ENCODE data around the gene VPS4A. TPM values are rescaled to one million over a fixed set of nuclear protein-coding genes. Genes with fewer than 3 reads are reported as not detected.
A peak's percentile ranks its signal among the peaks of the same experiment; 100 is the strongest.

The VPS4A gene
- total RNA-seq, 1 donor from 2014 or later, result 42.4 TPM

DNA sequence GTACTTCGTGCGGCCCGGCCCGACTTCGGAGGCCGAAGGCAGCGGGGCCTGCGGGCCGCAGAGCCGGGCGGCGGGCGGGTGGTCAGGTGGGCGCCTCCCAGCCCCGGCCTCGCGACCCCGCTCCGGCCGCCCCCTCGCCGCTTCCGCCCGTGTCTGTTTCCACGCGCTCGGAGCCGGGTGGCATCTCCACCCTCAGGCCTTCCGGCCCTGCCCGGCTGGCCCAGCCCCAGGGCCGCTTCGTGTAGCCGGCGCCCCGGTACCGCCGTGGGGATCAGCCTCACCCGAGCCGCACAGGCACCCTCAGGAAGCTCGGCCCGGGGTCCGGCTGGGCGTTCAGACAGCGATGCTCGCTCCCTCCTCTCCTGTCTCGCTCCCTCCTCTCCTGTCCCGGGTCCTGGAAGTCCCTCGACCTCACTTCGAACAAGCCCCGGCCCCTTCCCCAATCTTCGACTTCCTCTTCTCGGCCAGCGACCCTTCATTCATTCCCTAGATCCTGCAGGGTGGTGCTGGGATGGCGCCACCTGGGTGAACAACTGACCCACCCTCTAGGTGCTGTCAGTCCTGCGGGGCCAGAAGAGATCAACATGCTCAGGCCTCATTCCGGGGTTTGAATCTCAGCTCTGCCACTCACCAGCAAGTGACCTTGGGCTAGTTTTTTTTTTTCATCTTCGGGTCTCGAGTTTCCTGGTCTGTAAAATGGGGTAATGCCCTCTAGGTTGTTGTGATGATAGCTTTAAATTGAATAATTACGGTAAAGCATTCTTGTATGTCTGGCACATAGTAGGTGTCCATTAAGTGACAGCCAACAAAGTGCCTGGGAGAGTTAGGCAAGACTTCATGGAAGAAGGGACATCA lies 610 bp downstream of the VPS4A start:
- Mint-ChIP-seq H3K36me3 (ENCODE audit: low read depth) (peaks cover 28% of the 10 kb centered on the region), H3K9me3 (no peaks in the 10 kb centered on the region), H3K27ac (peak overlapping the region; percentile 96), H3K27me3 (ENCODE audit: insufficient read depth) (no peaks in the 10 kb centered on the region), H3K4me1 (ENCODE audit: low read depth) (peaks cover 29% of the 10 kb centered on the region), H3K4me3 (peak overlapping the region; percentile 99)
- intact Hi-C loops (cut with micrococcal nuclease), result loop anchor here (1.0 to 5.0 kb wide), 10 partner anchors 19 to 1224 kb away; partner anchors contain the start of genes CHTF8, COG8, NFATC3 and NIP7
- peak; percentile 45 for DNase-seq (ENCODE audit: low spot score)

DNA sequence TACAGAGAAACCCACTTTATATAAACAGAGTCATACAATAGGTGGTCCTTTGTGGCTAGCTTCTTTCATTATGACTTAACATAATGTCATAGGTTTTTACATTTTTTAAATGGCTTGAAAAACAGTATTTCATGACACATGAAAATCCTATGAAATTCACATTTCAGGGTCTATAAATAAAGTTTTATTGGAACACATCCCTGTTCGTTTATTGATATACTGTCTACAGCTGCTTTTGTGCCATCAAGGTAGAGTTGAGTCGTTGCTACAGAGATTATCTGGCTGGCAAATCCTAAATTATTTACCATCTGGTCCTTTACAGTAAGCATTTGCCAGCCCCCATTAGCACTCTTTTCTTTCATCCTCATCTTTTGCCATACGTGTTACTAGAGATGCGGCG lies 2.3 kb downstream of the VPS4A start:
- Mint-ChIP-seq H3K4me1 (ENCODE audit: low read depth) (peaks cover 29% of the 10 kb centered on the region), H3K27me3 (ENCODE audit: insufficient read depth) (no peaks in the 10 kb centered on the region), H3K27ac (peak overlapping the region; percentile 71), H3K4me3 (peak overlapping the region; percentile 72), H3K9me3 (no peaks in the 10 kb centered on the region), H3K36me3 (ENCODE audit: low read depth) (peaks cover 30% of the 10 kb centered on the region)
- no peak for DNase-seq (ENCODE audit: low spot score)
- intact Hi-C loops (cut with micrococcal nuclease), result loop anchor here (5.0 kb wide), 1 partner anchor 1226 kb away; the partner anchor contains the start of gene NFATC3

DNA sequence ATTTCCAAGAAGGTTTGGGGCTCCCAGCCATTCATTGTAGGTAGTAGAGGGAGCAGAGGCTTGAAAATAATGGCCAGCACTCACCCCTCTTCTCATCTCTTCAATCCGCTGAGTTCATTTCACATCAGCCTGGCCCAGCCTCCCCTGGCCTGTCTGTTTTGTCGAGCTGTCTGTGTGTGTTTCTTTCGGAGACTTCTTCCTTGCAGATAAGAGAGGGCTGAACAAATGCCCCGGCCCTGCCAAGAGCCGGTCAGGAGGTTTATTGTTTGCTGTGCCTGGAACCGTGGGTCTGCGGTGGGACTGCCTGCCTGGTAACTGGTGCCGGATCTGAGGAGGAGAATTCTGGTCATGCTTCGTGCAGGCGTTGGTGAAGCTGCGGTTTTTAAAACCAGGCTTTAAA lies 3.4 kb downstream of the VPS4A start:
- H3K36me3 Mint-ChIP-seq (ENCODE audit: low read depth), result peaks cover 36% of the 10 kb centered on the region
- no peak overlapping the region for H3K4me3 Mint-ChIP-seq
- H3K9me3 Mint-ChIP-seq, result no peaks in the 10 kb centered on the region
- no peak for DNase-seq (ENCODE audit: low spot score)
- no peaks in the 10 kb centered on the region for H3K27me3 Mint-ChIP-seq (ENCODE audit: insufficient read depth)
- peaks cover 29% of the 10 kb centered on the region for H3K4me1 Mint-ChIP-seq (ENCODE audit: low read depth)
- intact Hi-C loops (cut with micrococcal nuclease), result loop anchor here (5.0 kb wide), 1 partner anchor 1227 kb away; the partner anchor contains the start of gene NFATC3
- no peak overlapping the region for H3K27ac Mint-ChIP-seq

DNA sequence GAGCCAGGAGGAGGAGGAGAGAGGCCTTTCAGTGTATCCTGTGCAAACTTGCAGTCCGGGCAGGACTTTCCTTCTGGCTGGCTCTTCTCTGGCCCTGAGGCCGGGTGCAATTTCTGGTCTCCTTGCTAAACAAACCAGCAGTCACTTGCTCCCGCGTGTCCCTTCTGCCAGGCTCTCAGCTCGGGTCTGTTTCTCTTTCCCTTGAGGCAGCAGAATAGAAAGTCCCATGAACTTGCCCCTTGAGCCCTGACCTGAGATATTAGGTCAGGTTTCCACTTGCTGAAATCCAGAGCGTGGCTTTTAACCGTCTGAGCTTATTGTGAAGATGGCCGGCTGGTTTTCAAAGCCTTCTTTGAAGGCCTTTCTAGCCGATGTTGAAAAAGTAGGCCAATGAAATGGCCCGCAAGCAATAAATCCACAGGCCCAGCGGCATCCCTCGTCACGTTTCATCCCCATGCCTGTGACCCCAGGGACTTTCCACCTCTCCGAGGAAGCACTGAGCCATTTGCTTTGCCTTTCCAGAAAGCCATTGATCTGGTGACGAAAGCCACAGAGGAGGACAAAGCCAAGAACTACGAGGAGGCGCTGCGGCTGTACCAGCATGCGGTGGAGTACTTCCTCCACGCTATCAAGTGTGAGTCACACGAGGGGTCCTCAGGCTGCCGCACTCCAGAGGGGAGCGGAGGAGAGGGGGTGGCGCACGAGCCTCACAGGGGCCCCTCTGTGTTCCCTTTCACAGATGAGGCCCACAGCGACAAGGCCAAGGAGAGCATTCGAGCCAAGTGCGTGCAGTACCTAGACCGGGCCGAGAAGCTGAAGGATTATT lies 4.5 kb downstream of the VPS4A start:
- intact Hi-C loops (cut with micrococcal nuclease), result no loop called here
- peaks cover 24% of the 10 kb centered on the region for H3K4me1 Mint-ChIP-seq (ENCODE audit: low read depth)
- no peak for DNase-seq (ENCODE audit: low spot score)
- H3K4me3 Mint-ChIP-seq, result no peak overlapping the region
- H3K36me3 Mint-ChIP-seq (ENCODE audit: low read depth), result peaks cover 38% of the 10 kb centered on the region
- no peak overlapping the region for H3K27ac Mint-ChIP-seq
- H3K27me3 Mint-ChIP-seq (ENCODE audit: insufficient read depth), result no peaks in the 10 kb centered on the region
- H3K9me3 Mint-ChIP-seq, result no peaks in the 10 kb centered on the region

DNA sequence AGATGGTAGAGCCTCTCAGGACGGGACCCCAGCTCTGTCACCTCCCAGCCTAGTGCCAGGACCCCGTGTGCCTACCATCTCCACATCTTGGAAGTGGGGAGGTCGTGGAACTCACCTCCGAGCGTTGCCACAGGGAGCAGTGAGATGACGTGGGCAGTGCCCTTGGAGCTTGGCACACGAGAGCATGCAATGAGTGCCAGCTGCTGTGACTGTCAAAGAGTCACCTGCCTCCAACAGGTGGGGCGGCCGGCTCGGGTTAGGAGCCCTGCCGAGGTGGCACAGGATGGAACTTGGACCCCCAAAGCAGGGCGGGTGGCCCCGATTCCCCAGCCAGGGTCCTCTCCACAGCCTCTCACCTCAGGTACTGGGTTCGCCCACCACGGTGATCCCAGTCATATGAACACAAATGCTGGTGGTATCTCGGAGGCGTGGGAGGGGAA lies 5.5 kb downstream of the VPS4A start:
- Mint-ChIP-seq H3K27ac (no peak overlapping the region), H3K4me3 (no peak overlapping the region), H3K36me3 (ENCODE audit: low read depth) (peaks cover 46% of the 10 kb centered on the region), H3K27me3 (ENCODE audit: insufficient read depth) (no peaks in the 10 kb centered on the region), H3K9me3 (no peaks in the 10 kb centered on the region), H3K4me1 (ENCODE audit: low read depth) (peaks cover 26% of the 10 kb centered on the region)
- intact Hi-C loops (cut with micrococcal nuclease), result no loop called here
- DNase-seq (ENCODE audit: low spot score), result no peak

DNA sequence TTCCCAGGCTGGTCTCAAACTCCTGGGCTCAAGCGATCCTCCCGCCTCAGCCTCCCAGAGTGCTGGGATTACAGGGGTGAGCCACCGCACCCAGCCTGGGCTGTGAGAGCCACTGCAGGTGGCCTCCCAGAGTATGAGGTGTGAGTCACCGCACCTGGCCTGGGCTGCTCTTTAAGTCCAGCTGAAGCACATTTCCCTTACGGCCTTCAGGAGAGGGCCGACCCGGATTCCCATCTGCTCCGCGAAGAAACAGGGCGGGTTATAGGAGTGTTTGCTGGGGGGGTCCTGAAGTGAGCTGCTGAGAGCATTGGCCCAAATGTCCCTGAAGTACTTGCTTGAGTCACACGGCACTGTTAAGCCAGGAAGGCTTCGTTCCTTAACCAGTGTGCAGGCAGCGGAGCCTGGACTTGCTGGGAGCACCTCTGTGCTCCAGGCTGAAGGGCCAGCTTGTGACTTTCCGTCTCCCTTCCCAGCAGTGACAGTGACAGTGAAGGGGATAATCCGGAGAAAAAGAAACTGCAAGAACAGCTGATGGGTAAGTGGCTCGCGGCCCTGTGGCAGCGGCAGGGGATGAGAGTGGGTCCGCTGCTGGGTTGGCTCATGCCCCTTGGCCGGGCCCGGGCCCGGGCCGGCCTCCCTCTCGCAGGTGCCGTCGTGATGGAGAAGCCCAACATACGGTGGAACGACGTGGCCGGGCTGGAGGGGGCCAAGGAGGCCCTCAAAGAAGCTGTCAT lies 7.2 kb downstream of the VPS4A start:
- Mint-ChIP-seq H3K27ac (no peak overlapping the region), H3K4me1 (ENCODE audit: low read depth) (peaks cover 20% of the 10 kb centered on the region), H3K4me3 (no peak overlapping the region), H3K9me3 (no peaks in the 10 kb centered on the region), H3K36me3 (ENCODE audit: low read depth) (peaks cover 45% of the 10 kb centered on the region), H3K27me3 (ENCODE audit: insufficient read depth) (no peaks in the 10 kb centered on the region)
- intact Hi-C loops (cut with micrococcal nuclease), result no loop called here
- DNase-seq (ENCODE audit: low spot score), result no peak

DNA sequence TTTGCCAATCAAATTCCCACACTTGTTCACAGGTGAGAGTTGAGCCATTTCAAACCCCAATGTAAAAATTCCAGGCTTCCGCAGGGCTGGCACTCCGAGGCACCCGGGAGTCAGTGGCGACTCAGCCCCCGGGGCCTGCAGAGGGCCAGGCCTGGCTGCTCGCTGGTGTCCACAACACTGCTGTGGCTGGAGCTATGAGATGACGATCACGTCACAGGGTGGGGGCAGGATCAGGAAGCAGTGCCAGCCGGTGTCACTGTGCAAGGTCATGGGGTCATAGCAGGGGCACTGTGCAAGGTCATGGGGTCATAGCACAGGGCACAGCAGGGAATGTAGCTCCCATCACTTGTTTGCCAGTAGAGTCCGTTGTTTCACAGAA lies 7.8 kb downstream of the VPS4A start:
- Mint-ChIP-seq H3K9me3 (no peaks in the 10 kb centered on the region), H3K4me1 (ENCODE audit: low read depth) (peaks cover 14% of the 10 kb centered on the region), H3K36me3 (ENCODE audit: low read depth) (peaks cover 40% of the 10 kb centered on the region), H3K27ac (no peak overlapping the region), H3K4me3 (no peak overlapping the region), H3K27me3 (ENCODE audit: insufficient read depth) (no peaks in the 10 kb centered on the region)
- intact Hi-C loops (cut with micrococcal nuclease), result no loop called here
- DNase-seq (ENCODE audit: low spot score), result no peak

DNA sequence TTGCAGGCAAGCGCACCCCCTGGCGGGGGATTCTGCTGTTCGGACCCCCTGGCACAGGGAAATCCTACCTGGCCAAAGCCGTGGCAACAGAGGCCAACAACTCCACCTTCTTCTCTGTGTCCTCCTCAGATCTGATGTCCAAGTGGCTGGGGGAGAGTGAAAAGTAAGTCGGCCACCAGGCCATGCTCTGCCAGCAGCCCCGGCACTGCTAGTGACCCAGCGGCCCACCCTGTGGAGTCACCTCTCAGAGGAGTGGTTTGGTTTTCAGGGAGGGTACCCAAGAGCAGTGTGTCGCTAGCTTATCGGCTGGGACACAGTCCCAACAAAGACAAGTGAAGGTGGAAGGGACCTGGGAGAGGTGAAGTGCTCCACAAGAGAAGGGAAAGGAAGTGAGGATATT lies 8.2 kb downstream of the VPS4A start:
- Mint-ChIP-seq H3K36me3 (ENCODE audit: low read depth) (peaks cover 37% of the 10 kb centered on the region), H3K4me1 (ENCODE audit: low read depth) (peaks cover 14% of the 10 kb centered on the region), H3K27me3 (ENCODE audit: insufficient read depth) (no peaks in the 10 kb centered on the region), H3K27ac (no peak overlapping the region), H3K9me3 (no peaks in the 10 kb centered on the region), H3K4me3 (no peak overlapping the region)
- intact Hi-C loops (cut with micrococcal nuclease), result no loop called here
- no peak for DNase-seq (ENCODE audit: low spot score)

DNA sequence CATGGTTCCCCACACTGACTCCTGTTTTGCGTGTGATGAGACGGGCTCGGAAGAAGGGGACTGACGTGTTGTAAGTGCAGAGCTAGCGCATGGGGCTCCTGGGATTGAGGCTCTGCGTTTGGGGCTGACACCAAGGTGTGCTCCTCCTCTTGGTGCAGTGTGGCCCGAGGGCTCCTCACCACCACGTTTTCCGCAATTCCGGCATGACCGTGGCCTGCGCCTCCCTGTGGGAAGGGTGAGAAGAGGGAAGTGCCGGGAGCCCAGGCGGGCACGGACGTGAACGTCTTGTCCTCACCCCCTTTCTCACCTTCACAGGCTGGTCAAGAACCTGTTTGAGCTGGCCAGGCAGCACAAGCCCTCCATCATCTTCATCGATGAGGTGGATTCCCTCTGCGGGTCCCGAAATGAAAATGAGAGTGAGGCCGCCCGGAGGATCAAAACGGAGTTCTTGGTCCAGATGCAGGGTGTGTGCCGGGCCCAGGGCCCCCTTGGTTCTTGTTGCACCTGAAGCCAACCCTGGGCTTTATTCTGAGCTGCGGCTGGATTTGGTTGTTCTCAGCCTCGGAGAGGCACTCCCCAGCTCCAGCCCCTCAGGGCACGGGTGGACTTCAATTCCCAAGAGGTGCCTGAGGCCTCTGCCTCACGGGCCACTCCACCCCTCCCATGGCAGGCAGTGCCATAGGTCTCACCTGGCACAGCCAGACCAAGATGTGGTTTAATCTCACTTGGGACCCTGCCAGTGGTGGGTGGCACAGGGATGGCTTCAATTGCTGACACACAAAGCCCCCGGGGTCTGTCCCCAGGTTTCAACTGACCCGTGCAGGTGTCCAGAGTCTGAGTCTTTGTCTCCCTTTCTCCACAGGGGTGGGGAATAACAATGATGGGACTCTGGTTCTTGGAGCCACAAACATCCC lies 8.9 kb downstream of the VPS4A start:
- H3K27ac Mint-ChIP-seq, result no peak overlapping the region
- no peak overlapping the region for H3K4me3 Mint-ChIP-seq
- intact Hi-C loops (cut with micrococcal nuclease), result no loop called here
- H3K9me3 Mint-ChIP-seq, result no peaks in the 10 kb centered on the region
- peaks cover 14% of the 10 kb centered on the region for H3K4me1 Mint-ChIP-seq (ENCODE audit: low read depth)
- H3K27me3 Mint-ChIP-seq (ENCODE audit: insufficient read depth), result no peaks in the 10 kb centered on the region
- no peak for DNase-seq (ENCODE audit: low spot score)
- H3K36me3 Mint-ChIP-seq (ENCODE audit: low read depth), result peaks cover 40% of the 10 kb centered on the region

DNA sequence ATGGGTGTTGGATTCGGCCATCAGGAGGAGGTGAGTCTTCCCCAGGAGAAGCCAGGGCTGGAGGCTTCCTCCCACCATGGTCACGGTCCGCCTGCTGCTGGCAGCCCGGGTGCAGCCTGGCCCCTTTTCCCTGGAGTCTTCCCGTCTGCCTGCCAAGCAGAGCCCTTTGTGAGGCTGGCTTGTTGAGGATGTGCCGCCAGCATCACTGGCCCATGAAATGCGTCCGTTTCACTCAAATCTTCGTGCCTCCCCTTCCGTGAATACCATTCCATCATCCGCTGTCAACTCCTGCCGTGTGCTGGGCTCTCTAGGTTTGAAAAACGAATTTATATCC lies 9.6 kb downstream of the VPS4A start:
- Mint-ChIP-seq H3K36me3 (ENCODE audit: low read depth) (peaks cover 42% of the 10 kb centered on the region), H3K27me3 (ENCODE audit: insufficient read depth) (no peaks in the 10 kb centered on the region), H3K27ac (no peak overlapping the region), H3K4me3 (no peak overlapping the region), H3K4me1 (ENCODE audit: low read depth) (peaks cover 15% of the 10 kb centered on the region), H3K9me3 (no peaks in the 10 kb centered on the region)
- no peak for DNase-seq (ENCODE audit: low spot score)
- intact Hi-C loops (cut with micrococcal nuclease), result no loop called here

DNA sequence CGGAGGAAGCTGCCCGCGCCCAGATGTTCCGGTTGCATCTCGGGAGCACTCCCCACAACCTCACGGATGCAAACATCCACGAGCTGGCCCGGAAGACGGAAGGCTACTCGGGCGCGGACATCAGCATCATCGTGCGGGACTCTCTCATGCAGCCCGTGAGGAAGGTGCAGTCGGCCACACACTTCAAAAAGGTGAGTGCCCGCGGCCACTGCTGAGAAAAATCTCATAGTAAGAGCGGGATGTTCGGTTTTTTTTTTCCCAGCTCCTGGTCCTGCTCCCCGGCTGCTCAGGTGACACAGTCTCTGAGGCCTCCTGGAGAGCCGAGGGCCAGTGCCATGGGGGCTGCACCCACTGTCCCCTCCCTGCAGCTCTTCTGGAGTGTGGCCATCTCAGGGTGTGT lies 9.9 kb downstream of the VPS4A start:
- Mint-ChIP-seq H3K36me3 (ENCODE audit: low read depth) (peaks cover 42% of the 10 kb centered on the region), H3K27ac (no peak overlapping the region), H3K4me3 (no peak overlapping the region), H3K4me1 (ENCODE audit: low read depth) (peaks cover 16% of the 10 kb centered on the region), H3K9me3 (no peaks in the 10 kb centered on the region), H3K27me3 (ENCODE audit: insufficient read depth) (no peaks in the 10 kb centered on the region)
- DNase-seq (ENCODE audit: low spot score), result no peak
- intact Hi-C loops (cut with micrococcal nuclease), result no loop called here

DNA sequence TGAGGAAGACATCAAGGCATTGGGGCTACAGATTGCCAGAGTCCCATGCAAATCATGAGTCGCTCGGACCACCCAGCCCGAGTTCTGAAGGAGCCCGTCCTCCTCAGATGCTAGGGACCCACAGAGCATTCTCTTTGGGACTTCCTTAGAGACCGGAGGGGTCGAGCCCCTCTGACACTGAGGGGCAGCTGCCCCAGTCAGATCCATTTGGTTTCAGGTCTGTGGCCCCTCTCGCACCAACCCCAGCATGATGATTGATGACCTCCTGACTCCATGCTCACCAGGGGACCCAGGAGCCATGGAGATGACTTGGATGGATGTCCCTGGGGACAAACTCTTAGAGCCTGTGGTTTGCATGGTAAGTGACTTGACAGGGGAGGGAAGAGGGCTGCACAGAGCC lies 11.2 kb downstream of the VPS4A start:
- H3K27me3 Mint-ChIP-seq (ENCODE audit: insufficient read depth), result no peaks in the 10 kb centered on the region
- H3K4me1 Mint-ChIP-seq (ENCODE audit: low read depth), result peaks cover 25% of the 10 kb centered on the region
- intact Hi-C loops (cut with micrococcal nuclease), result no loop called here
- peaks cover 37% of the 10 kb centered on the region for H3K36me3 Mint-ChIP-seq (ENCODE audit: low read depth)
- H3K27ac Mint-ChIP-seq, result no peak overlapping the region
- H3K4me3 Mint-ChIP-seq, result no peak overlapping the region
- no peak for DNase-seq (ENCODE audit: low spot score)
- no peaks in the 10 kb centered on the region for H3K9me3 Mint-ChIP-seq
